Fibroblast of lung (primary cell): ENCODE measurements around the gene GRK6. TPM values are rescaled to one million over a fixed set of nuclear protein-coding genes. Genes with fewer than 3 reads are reported as not detected.

ENCODE experiments used
- DNase-seq, 2 donors: peaks; one replicate each; pipeline versions ENCODE4 v3.0.0 to v3.0.0-alpha.2; 2010; ENCODE audit warnings: low read depth in 2 of 2
- H2AFZ ChIP-seq: 2 replicates; pipeline ENCODE4 v1.5.1; 2012; ENCODE audit warnings: low read length, control low read depth, inconsistent platforms
- H3K27ac ChIP-seq: 2 replicates; pipeline ENCODE4 v1.5.1; 2011; ENCODE audit warnings: low read length, control low read depth; ENCODE audit not compliant: insufficient read depth
- H3K27me3 ChIP-seq: 2 replicates; pipeline ENCODE4 v1.5.1; 2011; ENCODE audit warnings: mild to moderate bottlenecking, low read length; ENCODE audit not compliant: control insufficient read depth, insufficient read depth
- H3K36me3 ChIP-seq: 2 replicates; pipeline ENCODE4 v1.5.1; 2011; ENCODE audit warnings: low read length; ENCODE audit not compliant: control insufficient read depth, insufficient read depth
- H3K4me1 ChIP-seq: 2 replicates; pipeline ENCODE4 v1.5.1; 2011; ENCODE audit warnings: low read length; ENCODE audit not compliant: control insufficient read depth, insufficient read depth; ENCODE audit errors: extremely low read depth
- H3K4me2 ChIP-seq: 2 replicates; pipeline ENCODE4 v1.5.1; 2011; ENCODE audit warnings: low read length, control low read depth; ENCODE audit not compliant: insufficient read depth; ENCODE audit errors: extremely low read depth
- H3K4me3 ChIP-seq, 4 experiments: fragments of 200-600 bp in 1 of 4; sonication (generic) in 1 of 4; replicated peaks in 1 of 4; 2 replicates each; pipeline ENCODE4 v1.5.1; 2011 to 2016; ENCODE audit warnings: low read length in 4 of 4, low read depth in 3 of 4, mild to moderate bottlenecking in 3 of 4, control low read depth in 2 of 4, inconsistent platforms in 1 of 4, mixed read lengths in 1 of 4; ENCODE audit not compliant: insufficient read depth in 1 of 4; ENCODE audit errors: control extremely low read depth in 1 of 4
- H3K79me2 ChIP-seq: 2 replicates; pipeline ENCODE4 v1.5.1; 2012; ENCODE audit warnings: mild to moderate bottlenecking, low read length, inconsistent platforms; ENCODE audit not compliant: control insufficient read depth, insufficient read depth
- H3K9ac ChIP-seq: 2 replicates; pipeline ENCODE4 v1.5.1; 2011; ENCODE audit warnings: mild to moderate bottlenecking, low read length, control low read depth; ENCODE audit not compliant: insufficient read depth
- H3K9me3 ChIP-seq: 2 replicates; pipeline ENCODE4 v1.5.1; 2012; ENCODE audit warnings: low read depth, low read length; ENCODE audit not compliant: control insufficient read depth, insufficient read depth
- H4K20me1 ChIP-seq: 2 replicates; pipeline ENCODE4 v1.5.1; 2011; ENCODE audit warnings: low read length; ENCODE audit not compliant: control insufficient read depth, insufficient read depth; ENCODE audit errors: extremely low read depth
- EZH2 ChIP-seq: IDR thresholded peaks from 2 replicates; pipeline ENCODE4 v1.5.1; 2012; ENCODE audit warnings: low read length, control low read depth, mild to moderate bottlenecking; ENCODE audit errors: missing control alignments
- polyA plus RNA-seq, 2 donors: library from polyadenylated mRNA; depleted of rRNA in 1 of 2; stranded (reverse) in 1 of 2; unstranded in 1 of 2; fragments of >200 nt; gene quantifications; 2 replicates each; pipeline ENCODE4 v1.2.1, GENCODE V29; 2011 to 2012; ENCODE audit warnings: missing spikeins in 1 of 2
- total RNA-seq: library from RNA; depleted of rRNA; stranded (reverse); fragments of >200 nt; gene quantifications from 2 replicates; pipeline ENCODE4 v1.2.1, GENCODE V29; 2014
- TF ChIP-seq, protein P1 (sequence below), 2 donors: IDR thresholded peaks in 1 of 2; conservative IDR thresholded peaks in 1 of 2; 1 replicate in 1 of 2; 2 replicates in 1 of 2; pipeline ENCODE4 v1.5.1; 2011 to 2012; ENCODE audit warnings: low read length in 2 of 2, control low read depth in 1 of 2, inconsistent platforms in 1 of 2, low read depth in 1 of 2, mild to moderate bottlenecking in 1 of 2

GRK6 gene
- total and polyA plus RNA-seq, 2 donors (not counting 1 experiment from before 2014, with no cell fraction given) = 15.0 to 15.8 TPM

DNA sequence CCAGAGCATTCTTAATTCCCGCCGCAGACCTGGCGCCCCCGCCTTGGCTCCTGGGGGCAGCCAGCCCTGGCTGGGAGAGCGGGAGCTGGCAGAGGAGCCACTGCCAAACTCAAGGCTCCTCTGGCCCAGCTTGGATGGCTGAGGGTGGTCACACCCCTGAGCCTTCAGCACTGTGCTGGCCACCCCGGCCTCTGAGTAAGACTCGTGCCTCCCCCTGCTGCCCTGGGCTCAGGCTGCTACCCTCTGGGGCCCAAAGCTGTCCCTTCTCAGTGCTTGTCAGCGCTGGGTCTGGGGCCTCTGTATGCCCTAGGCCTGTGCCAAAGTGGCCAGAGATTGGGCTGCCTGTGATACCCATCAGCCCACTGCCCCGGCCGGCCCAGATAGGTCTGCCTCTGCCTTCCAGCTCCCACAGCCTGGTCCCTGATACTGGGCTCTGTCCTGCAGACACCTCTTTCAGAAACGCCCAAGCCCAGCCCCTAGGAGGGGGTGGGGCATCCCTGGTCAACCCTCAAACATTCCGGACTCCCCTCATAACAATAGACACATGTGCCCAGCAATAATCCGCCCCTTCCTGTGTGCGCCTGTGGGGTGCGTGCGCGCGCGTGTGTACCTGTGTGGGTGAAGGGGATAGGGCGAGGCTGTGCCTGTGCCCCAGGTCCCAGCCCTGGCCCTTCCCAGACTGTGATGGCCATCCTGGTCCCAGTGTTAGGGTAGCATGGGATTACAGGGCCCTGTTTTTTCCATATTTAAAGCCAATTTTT lies 15.8 kb downstream of the GRK6 start:
- no peaks in the 10 kb centered on the region for H3K79me2 ChIP-seq
- peaks cover 4% of the 10 kb centered on the region for H3K4me1 ChIP-seq
- H2AFZ ChIP-seq = no peak overlapping the region
- H3K36me3 ChIP-seq = peaks cover 5% of the 10 kb centered on the region
- no peak overlapping the region for H3K27ac ChIP-seq
- TF ChIP-seq EZH2 = no peak
- TF ChIP-seq, protein P1, sequence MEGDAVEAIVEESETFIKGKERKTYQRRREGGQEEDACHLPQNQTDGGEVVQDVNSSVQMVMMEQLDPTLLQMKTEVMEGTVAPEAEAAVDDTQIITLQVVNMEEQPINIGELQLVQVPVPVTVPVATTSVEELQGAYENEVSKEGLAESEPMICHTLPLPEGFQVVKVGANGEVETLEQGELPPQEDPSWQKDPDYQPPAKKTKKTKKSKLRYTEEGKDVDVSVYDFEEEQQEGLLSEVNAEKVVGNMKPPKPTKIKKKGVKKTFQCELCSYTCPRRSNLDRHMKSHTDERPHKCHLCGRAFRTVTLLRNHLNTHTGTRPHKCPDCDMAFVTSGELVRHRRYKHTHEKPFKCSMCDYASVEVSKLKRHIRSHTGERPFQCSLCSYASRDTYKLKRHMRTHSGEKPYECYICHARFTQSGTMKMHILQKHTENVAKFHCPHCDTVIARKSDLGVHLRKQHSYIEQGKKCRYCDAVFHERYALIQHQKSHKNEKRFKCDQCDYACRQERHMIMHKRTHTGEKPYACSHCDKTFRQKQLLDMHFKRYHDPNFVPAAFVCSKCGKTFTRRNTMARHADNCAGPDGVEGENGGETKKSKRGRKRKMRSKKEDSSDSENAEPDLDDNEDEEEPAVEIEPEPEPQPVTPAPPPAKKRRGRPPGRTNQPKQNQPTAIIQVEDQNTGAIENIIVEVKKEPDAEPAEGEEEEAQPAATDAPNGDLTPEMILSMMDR (conservative IDR thresholded peaks at IDR 0.05 in 1 of 2, IDR thresholded peaks at IDR 0.05 in 1 of 2; ENCODE audit: low read depth in 1 of 2, low read length in 2 of 2) = no peak
- H3K9ac ChIP-seq = no peak overlapping the region
- DNase-seq = no peak
- no peak overlapping the region for H3K4me3 ChIP-seq
- no peaks in the 10 kb centered on the region for H3K27me3 ChIP-seq
- H3K4me2 ChIP-seq = no peak overlapping the region
- no peaks in the 10 kb centered on the region for H4K20me1 ChIP-seq
- H3K9me3 ChIP-seq = no peaks in the 10 kb centered on the region

DNA sequence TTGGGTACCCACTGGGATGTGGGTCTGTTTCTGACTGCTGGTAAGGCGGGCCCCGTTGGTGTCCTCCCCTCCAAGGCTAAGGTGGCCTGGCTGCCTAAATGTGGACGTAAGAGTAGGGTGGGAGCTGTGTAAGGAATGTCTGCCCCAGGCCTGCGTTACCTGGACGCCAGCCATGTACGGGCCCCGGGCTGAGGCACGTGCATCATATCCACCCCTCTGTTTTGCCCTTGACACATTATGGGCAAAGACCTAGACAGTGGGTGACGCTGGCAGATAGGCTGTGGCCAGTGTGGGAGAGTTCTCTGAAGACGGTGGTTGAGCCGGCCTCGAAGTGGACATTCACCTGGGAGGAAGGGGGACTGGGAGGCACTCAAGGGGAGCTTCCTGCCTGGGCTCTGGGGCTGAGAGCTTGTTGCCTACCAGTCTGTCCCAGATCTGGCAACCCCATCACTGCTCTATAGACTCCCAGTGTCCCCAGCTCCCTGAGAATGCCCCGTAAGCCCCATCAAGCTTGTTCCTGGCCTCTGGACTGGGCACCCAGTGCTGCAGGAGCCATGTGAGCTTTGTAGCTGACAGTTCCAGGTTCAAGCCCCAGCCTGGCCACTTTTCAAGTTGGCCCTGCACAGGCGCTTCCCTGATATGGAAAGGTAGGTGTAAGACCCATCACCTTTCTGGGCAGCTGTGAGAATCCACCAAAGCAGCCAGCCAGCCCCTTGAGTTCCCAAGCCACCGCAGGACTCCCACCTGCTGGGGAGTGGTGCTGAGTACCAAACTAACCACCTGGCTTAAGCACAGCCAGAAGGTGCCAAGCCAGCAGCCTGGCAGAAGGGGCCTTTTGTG lies 16.9 kb downstream of the GRK6 start:
- no peak overlapping the region for H3K27ac ChIP-seq
- no peaks in the 10 kb centered on the region for H3K27me3 ChIP-seq
- peaks cover 5% of the 10 kb centered on the region for H3K36me3 ChIP-seq
- TF ChIP-seq EZH2 = no peak
- TF ChIP-seq, protein P1 (conservative IDR thresholded peaks at IDR 0.05 in 1 of 2, IDR thresholded peaks at IDR 0.05 in 1 of 2; ENCODE audit: low read depth in 1 of 2, low read length in 2 of 2) = no peak
- no peaks in the 10 kb centered on the region for H4K20me1 ChIP-seq
- DNase-seq = no peak
- no peak overlapping the region for H2AFZ ChIP-seq
- no peak overlapping the region for H3K4me3 ChIP-seq
- peaks cover 7% of the 10 kb centered on the region for H3K4me1 ChIP-seq
- no peaks in the 10 kb centered on the region for H3K79me2 ChIP-seq
- H3K9ac ChIP-seq = no peak overlapping the region
- no peak overlapping the region for H3K4me2 ChIP-seq
- H3K9me3 ChIP-seq = no peaks in the 10 kb centered on the region
